RCC 7860 (cell line): ENCODE results near the gene TFEB.

Experiments used
- DNase-seq: peaks from one replicate; pipeline ENCODE4 v3.0.0-alpha.2; 2015; ENCODE audit warnings: low spot score
- FAIRE-seq: peaks from 2 replicates; lab custom pipeline; 2012; peaks lifted over from hg19 to GRCh38; lab: Jason Lieb, UNC

Gene TFEB

GRCh38 chr6:41655176-41655575 lies 80.2 kb downstream of the TFEB start:
- FAIRE-seq (no peak), DNase-seq (no peak)

GRCh38 chr6:41654698-41655151 lies 80.7 kb downstream of the TFEB start:
- DNase-seq, result no peak
- no peak for FAIRE-seq

- no peak for FAIRE-seq
- no peak for DNase-seq
Observed at GRCh38 chr6:41654151-41654697, 81.2 kb downstream of the TFEB start.

GRCh38 chr6:41653691-41654090 lies 81.7 kb downstream of the TFEB start:
- DNase-seq (no peak), FAIRE-seq (no peak)

GRCh38 chr6:41652866-41653652 lies 82.3 kb downstream of the TFEB start:
- DNase-seq (no peak), FAIRE-seq (no peak)

GRCh38 chr6:41651962-41652657 lies 83.3 kb downstream of the TFEB start:
- FAIRE-seq (no peak), DNase-seq (no peak)

- DNase-seq (no peak), FAIRE-seq (no peak)
Observed at GRCh38 chr6:41651246-41651961, 84.0 kb downstream of the TFEB start.

GRCh38 chr6:41650120-41650519 lies 85.3 kb downstream of the TFEB start:
- DNase-seq, result no peak
- FAIRE-seq, result no peak

- DNase-seq (no peak), FAIRE-seq (no peak)
Observed at GRCh38 chr6:41649596-41649995, 85.8 kb downstream of the TFEB start.

- no peak for DNase-seq
- FAIRE-seq, result no peak
Observed at GRCh38 chr6:41648921-41649320, 86.5 kb downstream of the TFEB start.

GRCh38 chr6:41648070-41648585 lies 87.3 kb downstream of the TFEB start:
- DNase-seq, result no peak
- FAIRE-seq, result no peak

- FAIRE-seq, result no peak
- DNase-seq, result peak; percentile 38
Observed at GRCh38 chr6:41647061-41647511, 88.3 kb downstream of the TFEB start.

- no peak for DNase-seq
- no peak for FAIRE-seq
Observed at GRCh38 chr6:41646026-41646795, 89.2 kb downstream of the TFEB start.

- no peak for DNase-seq
- no peak for FAIRE-seq
Observed at GRCh38 chr6:41645007-41645618, 90.3 kb downstream of the TFEB start.

GRCh38 chr6:41644297-41644879 lies 91.0 kb downstream of the TFEB start:
- FAIRE-seq, result no peak
- no peak for DNase-seq

- FAIRE-seq (no peak), DNase-seq (no peak)
Observed at GRCh38 chr6:41643899-41644269, 91.5 kb downstream of the TFEB start.

- FAIRE-seq (no peak), DNase-seq (no peak)
Observed at GRCh38 chr6:41642960-41643898, 92.2 kb downstream of the TFEB start.
